DOHH2 (cell line): ENCODE data around the gene TTC39A.
"Not testable (repeated sequence)": the region's sequence is repeated elsewhere in the genome, so short reads cannot be mapped to it uniquely, and the experiment has no call there.

Experiments
- EZH2phosphoT487 ChIP-seq: fragments of 200-600 bp; sonication (generic); IDR thresholded peaks from 2 replicates; pipeline ENCODE4 v1.6.1; 2017; ENCODE audit warnings: borderline replicate concordance, mild to moderate bottlenecking, antibody characterized with exemption, low read length, moderate library complexity, mixed read lengths
- TF ChIP-seq, protein P1 (sequence below): fragments of 200-600 bp; sonication (generic); IDR thresholded peaks from one replicate; pipeline ENCODE4 v1.5.1; 2014; ENCODE audit warnings: antibody characterized with exemption, mild to moderate bottlenecking, low read depth, low read length; ENCODE audit not compliant: poor library complexity, severe bottlenecking

DNA sequence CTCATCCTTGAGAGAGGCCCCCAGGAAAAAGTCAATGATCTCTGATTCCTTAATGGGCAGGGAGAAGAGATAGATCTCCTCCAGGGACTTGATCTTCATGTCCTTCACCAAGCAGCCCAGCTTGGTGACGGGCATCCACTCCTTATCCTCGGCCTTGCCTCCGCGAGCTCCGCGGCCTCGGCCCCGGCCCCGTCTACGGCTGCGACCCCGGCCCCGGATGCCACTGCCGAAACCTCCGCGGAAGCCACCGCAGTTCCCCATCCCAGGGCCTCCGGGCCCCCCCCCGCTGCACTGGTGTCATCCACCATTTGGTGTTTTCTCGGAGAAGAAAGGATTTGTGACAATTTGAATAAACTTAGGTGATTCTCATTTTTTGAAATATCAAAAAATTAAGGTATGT is 79.2 kb downstream of the TTC39A start:
- TF ChIP-seq EZH2phosphoT487, result not testable (repeated sequence)
- TF ChIP-seq, protein P1, sequence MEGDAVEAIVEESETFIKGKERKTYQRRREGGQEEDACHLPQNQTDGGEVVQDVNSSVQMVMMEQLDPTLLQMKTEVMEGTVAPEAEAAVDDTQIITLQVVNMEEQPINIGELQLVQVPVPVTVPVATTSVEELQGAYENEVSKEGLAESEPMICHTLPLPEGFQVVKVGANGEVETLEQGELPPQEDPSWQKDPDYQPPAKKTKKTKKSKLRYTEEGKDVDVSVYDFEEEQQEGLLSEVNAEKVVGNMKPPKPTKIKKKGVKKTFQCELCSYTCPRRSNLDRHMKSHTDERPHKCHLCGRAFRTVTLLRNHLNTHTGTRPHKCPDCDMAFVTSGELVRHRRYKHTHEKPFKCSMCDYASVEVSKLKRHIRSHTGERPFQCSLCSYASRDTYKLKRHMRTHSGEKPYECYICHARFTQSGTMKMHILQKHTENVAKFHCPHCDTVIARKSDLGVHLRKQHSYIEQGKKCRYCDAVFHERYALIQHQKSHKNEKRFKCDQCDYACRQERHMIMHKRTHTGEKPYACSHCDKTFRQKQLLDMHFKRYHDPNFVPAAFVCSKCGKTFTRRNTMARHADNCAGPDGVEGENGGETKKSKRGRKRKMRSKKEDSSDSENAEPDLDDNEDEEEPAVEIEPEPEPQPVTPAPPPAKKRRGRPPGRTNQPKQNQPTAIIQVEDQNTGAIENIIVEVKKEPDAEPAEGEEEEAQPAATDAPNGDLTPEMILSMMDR, result not testable (repeated sequence)
